H1 (cell line): ENCODE data around the gene SH3PXD2A. TPM values are rescaled to one million over a fixed set of nuclear protein-coding genes. Genes with fewer than 3 reads are reported as not detected.

Experiments used
- CTCF ChIA-PET: fragments of 300-600 bp; sonication (Branson Sonifier 250); formaldehyde crosslinking; loops from one replicate; lab custom pipeline; 2021; ENCODE audit not compliant: partially characterized antibody; lab: Charles Lee
- POLR2A ChIA-PET: fragments of 300-600 bp; sonication (Branson Sonifier 250); formaldehyde crosslinking; loops from one replicate; lab custom pipeline; 2021; ENCODE audit warnings: inconsistent platforms; ENCODE audit not compliant: partially characterized antibody; lab: Charles Lee
- DNase-seq, 2 experiments: peaks; one replicate each; pipeline versions ENCODE4 v3.0.0 to v3.0.0-alpha.2; 2010 to 2022; ENCODE audit warnings: low spot score in 2 of 2, low read depth in 1 of 2, mixed read lengths in 1 of 2
- FAIRE-seq: peaks from 2 replicates; lab custom pipeline; 2011; peaks lifted over from hg19 to GRCh38; lab: Jason Lieb, UNC
- H2AFZ ChIP-seq: 2 replicates; pipeline ENCODE4 v1.8.1; 2012; ENCODE audit warnings: low read length, inconsistent platforms
- H2AK5ac ChIP-seq: 2 replicates; pipeline ENCODE4 v1.6.1; 2013; ENCODE audit warnings: low read depth, low read length
- H2BK120ac ChIP-seq: replicated peaks from 2 replicates; pipeline ENCODE3; 2013; ENCODE audit warnings: low read depth, low read length, inconsistent platforms
- H2BK12ac ChIP-seq: 2 replicates; pipeline ENCODE4 v1.6.1; 2013; ENCODE audit warnings: low read depth, low read length
- H2BK15ac ChIP-seq: 2 replicates; pipeline ENCODE4 v1.6.1; 2013; ENCODE audit warnings: low read length
- H2BK20ac ChIP-seq: 2 replicates; pipeline ENCODE4 v1.6.1; 2013; ENCODE audit warnings: low read length
- H2BK5ac ChIP-seq: 2 replicates; pipeline ENCODE4 v1.6.1; 2013; ENCODE audit warnings: low read depth, low read length
- H3K14ac ChIP-seq: 2 replicates; pipeline ENCODE4 v1.6.1; 2013; ENCODE audit warnings: inconsistent platforms; ENCODE audit not compliant: insufficient read length
- H3K18ac ChIP-seq: 2 replicates; pipeline ENCODE4 v1.6.1; 2013; ENCODE audit warnings: low read length; ENCODE audit errors: extremely low read depth
- H3K23ac ChIP-seq: 2 replicates; pipeline ENCODE4 v1.6.1; 2013; ENCODE audit warnings: inconsistent platforms; ENCODE audit not compliant: insufficient read length
- H3K23me2 ChIP-seq: 2 replicates; pipeline ENCODE4 v1.6.1; 2013; ENCODE audit warnings: low read depth, low read length
- H3K27ac ChIP-seq: 2 replicates; pipeline ENCODE4 v1.6.1; 2011; ENCODE audit warnings: low read depth, low read length, inconsistent platforms
- H3K27me3 ChIP-seq, 4 experiments: replicated peaks in 1 of 4; 1 replicate in 1 of 4; 2 replicates in 3 of 4; pipeline versions ENCODE4 v1.6.1 to v1.8.1; 2011 to 2013; ENCODE audit warnings: low read length in 3 of 4, mild to moderate bottlenecking in 3 of 4, inconsistent platforms in 2 of 4, mixed read lengths in 2 of 4, moderate library complexity in 1 of 4; ENCODE audit not compliant: control insufficient read depth in 3 of 4, insufficient read depth in 3 of 4; ENCODE audit errors: extremely low read depth in 1 of 4
- H3K36me3 ChIP-seq, 4 experiments: 2 replicates each; pipeline versions ENCODE4 v1.6.1 to v1.8.1; 2011 to 2013; ENCODE audit warnings: mild to moderate bottlenecking in 4 of 4, low read length in 3 of 4, moderate library complexity in 2 of 4, control low read depth in 1 of 4, inconsistent platforms in 1 of 4; ENCODE audit not compliant: insufficient read depth in 4 of 4, control insufficient read depth in 2 of 4
- H3K4ac ChIP-seq: replicated peaks from 2 replicates; pipeline ENCODE3; 2013; ENCODE audit warnings: low read length, low read depth, mixed read lengths, inconsistent platforms; ENCODE audit not compliant: insufficient read length
- H3K4me1 ChIP-seq, 4 experiments: replicated peaks in 1 of 4; 1 replicate in 1 of 4; 2 replicates in 3 of 4; pipeline versions ENCODE4 v1.6.1 to v1.8.1; 2011 to 2013; ENCODE audit warnings: low read length in 3 of 4, inconsistent platforms in 2 of 4, mixed read lengths in 1 of 4; ENCODE audit not compliant: insufficient read depth in 4 of 4, control insufficient read depth in 3 of 4
- H3K4me2 ChIP-seq, 2 experiments: 2 replicates each; pipeline versions ENCODE4 v1.6.1 to v1.8.1; 2011 to 2013; ENCODE audit warnings: low read depth in 2 of 2, low read length in 2 of 2, control low read depth in 1 of 2, inconsistent platforms in 1 of 2, mild to moderate bottlenecking in 1 of 2; ENCODE audit not compliant: insufficient read depth in 1 of 2
- H3K4me3 ChIP-seq, 4 experiments: fragments of 200-600, 300-600 bp in 1 of 4; sonication (generic), shearing (Covaris generic), sonication (Bioruptor Twin) in 1 of 4; 2 replicates each; pipeline versions ENCODE4 v1.5.1 to v1.8.1; 2011 to 2016; ENCODE audit warnings: low read length in 4 of 4, low read depth in 3 of 4, control low read depth in 2 of 4, inconsistent platforms in 2 of 4, mild to moderate bottlenecking in 2 of 4, mixed read lengths in 1 of 4, moderate library complexity in 1 of 4; ENCODE audit not compliant: insufficient read depth in 2 of 4; ENCODE audit errors: extremely low read depth in 1 of 4
- H3K56ac ChIP-seq: replicated peaks from 2 replicates; pipeline ENCODE3; 2013; ENCODE audit warnings: low read depth, mild to moderate bottlenecking, mixed read lengths, low read length, inconsistent platforms; ENCODE audit not compliant: insufficient read length
- H3K79me1 ChIP-seq: 2 replicates; pipeline ENCODE4 v1.6.1; 2013; ENCODE audit warnings: low read depth, low read length, control low read depth
- H3K79me2 ChIP-seq, 2 experiments: 2 replicates each; pipeline versions ENCODE4 v1.6.1 to v1.8.1; 2012 to 2013; ENCODE audit warnings: low read length in 2 of 2, mild to moderate bottlenecking in 2 of 2, inconsistent platforms in 1 of 2; ENCODE audit not compliant: insufficient read depth in 2 of 2, control insufficient read depth in 1 of 2
- H3K9ac ChIP-seq, 4 experiments: replicated peaks in 1 of 4; 1 replicate in 1 of 4; 2 replicates in 3 of 4; pipeline versions ENCODE4 v1.6.1 to v1.8.1; 2011 to 2013; ENCODE audit warnings: low read depth in 3 of 4, low read length in 3 of 4, control low read depth in 2 of 4, mild to moderate bottlenecking in 2 of 4, moderate library complexity in 2 of 4, inconsistent platforms in 1 of 4; ENCODE audit errors: extremely low read depth in 1 of 4
- H3K9me3 ChIP-seq, 2 experiments: 2 replicates each; pipeline versions ENCODE4 v1.6.1 to v1.8.1; 2012 to 2013; ENCODE audit warnings: mild to moderate bottlenecking in 2 of 2, moderate library complexity in 2 of 2, control low read depth in 1 of 2, inconsistent platforms in 1 of 2, low read depth in 1 of 2, low read length in 1 of 2, mixed read lengths in 1 of 2; ENCODE audit not compliant: insufficient read depth in 2 of 2
- H4K20me1 ChIP-seq, 2 experiments: replicated peaks in 1 of 2; 2 replicates each; pipeline versions ENCODE3 to v1.8.1; 2011 to 2013; ENCODE audit warnings: inconsistent platforms in 2 of 2, low read length in 2 of 2, mild to moderate bottlenecking in 1 of 2; ENCODE audit not compliant: insufficient read depth in 2 of 2, control insufficient read depth in 1 of 2
- H4K5ac ChIP-seq: 2 replicates; pipeline ENCODE4 v1.6.1; 2013; ENCODE audit warnings: low read length, low read depth, mixed read lengths, inconsistent platforms; ENCODE audit not compliant: insufficient read length
- H4K8ac ChIP-seq: 2 replicates; pipeline ENCODE4 v1.8.0; 2013; ENCODE audit warnings: mild to moderate bottlenecking, moderate library complexity, low read length, inconsistent platforms; ENCODE audit not compliant: insufficient read depth; ENCODE audit errors: extremely low read depth
- H4K91ac ChIP-seq: replicated peaks from 2 replicates; pipeline ENCODE3; 2013; ENCODE audit warnings: low read length, mixed read lengths, inconsistent platforms; ENCODE audit not compliant: insufficient read length
- CBX5 ChIP-seq: fragments of 300-800, 300-1000 bp; sonication (generic); IDR thresholded peaks from 2 replicates; pipeline ENCODE4 v1.7.1; 2016; ENCODE audit warnings: antibody characterized with exemption, low read length, low read depth
- HDAC6 ChIP-seq: IDR thresholded peaks from one replicate; pipeline ENCODE4 v1.7.1; 2012; ENCODE audit warnings: low read depth, mild to moderate bottlenecking, inconsistent platforms, low read length, moderate library complexity
- KDM4A ChIP-seq: IDR thresholded peaks from one replicate; pipeline ENCODE4 v1.7.1; 2012; ENCODE audit warnings: low read depth, mild to moderate bottlenecking, moderate library complexity, low read length, inconsistent platforms; ENCODE audit not compliant: severe bottlenecking
- MAFK ChIP-seq: IDR thresholded peaks from 2 replicates; pipeline ENCODE4 v1.6.1; 2012; ENCODE audit warnings: low read depth, mild to moderate bottlenecking, improper control_type of control experiment, low read length
- RFX5 ChIP-seq: IDR thresholded peaks from 2 replicates; pipeline ENCODE4 v1.6.1; 2011; ENCODE audit warnings: low read depth, low read length, improper control_type of control experiment, borderline replicate concordance
- SIX5 ChIP-seq: IDR thresholded peaks from 2 replicates; pipeline ENCODE4 v1.6.1; 2011; ENCODE audit warnings: mild to moderate bottlenecking, low read depth, low read length
- WGBS, 2 experiments: shearing (Covaris generic) in 1 of 2; methylation state at CpG; one replicate each; pipeline versions ENCODE4 v1.1.6 to v1.1.7; 2013 to 2015; ENCODE audit warnings: low lambda C conversion rate in 2 of 2, mixed read lengths in 2 of 2, inconsistent platforms in 1 of 2, low coverage in 1 of 2, missing lambda C conversion rate in 1 of 2; ENCODE audit not compliant: insufficient replicate concordance in 2 of 2, insufficient coverage in 1 of 2, insufficient read length in 1 of 2; ENCODE audit errors: extremely low coverage in 1 of 2, missing lambda C conversion rate in 1 of 2; 5-methylcytosine and 5-hydroxymethylcytosine counted together
- polyA plus RNA-seq, 7 experiments: library from polyadenylated mRNA; depleted of rRNA in 3 of 7; stranded (reverse) in 5 of 7; unstranded in 2 of 7; fragments of >200 nt in 5 of 7; fragments of 200-250 nt in 2 of 7; gene quantifications; 1 replicate in 5 of 7; 2 replicates in 1 of 7; 4 replicates in 1 of 7; pipeline versions ENCODE4 v1.2.1 to v1.2.3, GENCODE V29; 2011 to 2013; ENCODE audit warnings: missing spikeins in 2 of 7, mixed read lengths in 2 of 7
- total RNA-seq: library from RNA; stranded (reverse); fragmentation: NEBNext Ultra II Directional; extraction: Animal tissue kit (Norgen Biotek cat#: 25700); gene quantifications from 2 replicates; pipeline ENCODE4 v1.2.1, GENCODE V29; 2021
- TF ChIP-seq, protein P1 (sequence below): IDR thresholded peaks from 2 replicates; pipeline ENCODE4 v1.6.1; 2011; ENCODE audit warnings: low read depth, mild to moderate bottlenecking, low read length; ENCODE audit not compliant: insufficient read depth
- TF ChIP-seq, protein P2 (sequence below): IDR thresholded peaks from 2 replicates; pipeline ENCODE4 v1.6.1; 2012; ENCODE audit warnings: inconsistent platforms

Gene SH3PXD2A
- total and polyA plus RNA-seq, 2 of the 8 experiments (the other 6 are each of a cell fraction or from before 2014, with no cell fraction given): 5.4 to 16.3 TPM

- FAIRE-seq: no peak
Measured at GRCh38 chr10:103807996-103808395, 47.4 kb downstream of the SH3PXD2A start.

More at GRCh38 chr10:103807996-103808395, 47.4 kb downstream of the SH3PXD2A start:
- DNase-seq: no peak
- Histone ChIP-seq H3K4me1 (peaks cover 0 to 14% (median 7%) of the 10 kb centered on the region in 4 experiments; a peak in 4 of 7 replicates), H3K9me3 (no peaks in the 10 kb centered on the region), H3K23me2 (no peaks in the 10 kb centered on the region), H3K18ac (no peak overlapping the region), H4K8ac (no peak overlapping the region), H3K14ac (no peak overlapping the region), H2AK5ac (no peak overlapping the region), H2AFZ (no peak overlapping the region), H3K23ac (no peak overlapping the region), H3K4ac (no peak overlapping the region), H3K4me2 (no peak overlapping the region), H3K79me2 (no peaks in the 10 kb centered on the region), H2BK12ac (no peak overlapping the region), H4K91ac (no peak overlapping the region), H2BK120ac (no peak overlapping the region), H3K27ac (no peak overlapping the region), H2BK20ac (no peak overlapping the region), H4K20me1 (no peaks in the 10 kb centered on the region), H3K9ac (no peak overlapping the region), H3K36me3 (no peaks in the 10 kb centered on the region), H2BK15ac (no peak overlapping the region), H3K27me3 (no peaks in the 10 kb centered on the region), H2BK5ac (no peak overlapping the region), H3K4me3 (no peak overlapping the region), H3K79me1 (no peaks in the 10 kb centered on the region; the same call in 1 of the 2 replicates), H3K56ac (no peak overlapping the region), H4K5ac (no peak overlapping the region)
- POLR2A ChIA-PET: interaction anchor here (1.2 kb wide), 1 partner anchor 8 kb away, joined by 3 read pairs; no protein-coding TSS in a partner anchor
- CTCF ChIA-PET: interaction anchor here (0.9 to 1.2 kb wide), 5 partner anchors 41 to 94 kb away, joined by 3 to 5 read pairs (median 3); no protein-coding TSS in a partner anchor
- 100% methylated on average over 3 of the region's 6 CpGs; no CpG with 5 or more reads in 1 of the 2 experiments for WGBS, 2 experiments
- TF ChIP-seq, protein P1, sequence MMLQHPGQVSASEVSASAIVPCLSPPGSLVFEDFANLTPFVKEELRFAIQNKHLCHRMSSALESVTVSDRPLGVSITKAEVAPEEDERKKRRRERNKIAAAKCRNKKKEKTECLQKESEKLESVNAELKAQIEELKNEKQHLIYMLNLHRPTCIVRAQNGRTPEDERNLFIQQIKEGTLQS: no peak
- TF ChIP-seq CBX5 (no peak), KDM4A (no peak), MAFK (no peak), SIX5 (no peak), HDAC6 (no peak), RFX5 (no peak)
- TF ChIP-seq, protein P2, sequence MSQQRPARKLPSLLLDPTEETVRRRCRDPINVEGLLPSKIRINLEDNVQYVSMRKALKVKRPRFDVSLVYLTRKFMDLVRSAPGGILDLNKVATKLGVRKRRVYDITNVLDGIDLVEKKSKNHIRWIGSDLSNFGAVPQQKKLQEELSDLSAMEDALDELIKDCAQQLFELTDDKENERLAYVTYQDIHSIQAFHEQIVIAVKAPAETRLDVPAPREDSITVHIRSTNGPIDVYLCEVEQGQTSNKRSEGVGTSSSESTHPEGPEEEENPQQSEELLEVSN: no peak
